Activated CD4-positive, alpha-beta T cell treated with anti-CD3 and anti-CD28 coated beads for 36 hours (primary cell): ENCODE results near the gene WDR5. TPM values are rescaled to one million over a fixed set of nuclear protein-coding genes. Genes with fewer than 3 reads are reported as not detected.
A peak's percentile ranks its signal among the peaks of the same experiment; 100 is the strongest.

Source experiments
- ATAC-seq: fragments of 200-7000 bp; cut with Tn5 transposase; one replicate; pipeline ENCODE4 v1.10.0; 2021; ENCODE audit warnings: mild to moderate bottlenecking, moderate library complexity
- CTCF ChIA-PET: fragments of 350-600 bp; sonication (Branson Sonifier 250); formaldehyde crosslinking; loops from one replicate; lab custom pipeline; 2021; ENCODE audit warnings: antibody characterized with exemption; lab: Charles Lee
- POLR2A ChIA-PET: fragments of 350-600 bp; sonication (Branson Sonifier 250); formaldehyde crosslinking; loops from one replicate; lab custom pipeline; 2021; ENCODE audit warnings: antibody characterized with exemption, inconsistent platforms; lab: Charles Lee
- DNase-seq: peaks from one replicate; pipeline ENCODE4 v3.0.0-alpha.2; 2020
- H3K27ac Mint-ChIP-seq: one replicate; pipeline ENCODE4 v1.8.0; 2021; ENCODE audit warnings: mixed read lengths
- H3K27me3 Mint-ChIP-seq: one replicate; pipeline ENCODE4 v1.8.0; 2021; ENCODE audit warnings: mixed read lengths
- H3K36me3 Mint-ChIP-seq: one replicate; pipeline ENCODE4 v1.8.0; 2021; ENCODE audit warnings: low read depth, mixed read lengths
- H3K4me1 Mint-ChIP-seq: one replicate; pipeline ENCODE4 v1.8.0; 2021; ENCODE audit warnings: mixed read lengths
- H3K4me3 Mint-ChIP-seq: one replicate; pipeline ENCODE4 v1.8.0; 2021; ENCODE audit warnings: mild to moderate bottlenecking, moderate library complexity, mixed read lengths
- H3K9me3 Mint-ChIP-seq: one replicate; pipeline ENCODE4 v1.8.0; 2021; ENCODE audit warnings: low read depth, mixed read lengths
- intact Hi-C, 2 experiments: fragments of 100-400 bp; cut with DNase I in 1 of 2; cut with micrococcal nuclease in 1 of 2; formaldehyde crosslinking; loops; one replicate each; pipeline versions ENCODE4 v1.14.2 to v1.15.1; 2022 to 2024; cut with DNase I, micrococcal nuclease
- total RNA-seq, 2 experiments: library from RNA; stranded (reverse); gene quantifications; one replicate each; pipeline ENCODE4 v1.2.3, GENCODE V29; 2021

Gene WDR5
- total RNA-seq, 2 experiments from 2014 or later: 51.4 to 59.2 TPM

GRCh38 chr9:134205672-134206310 is 69.9 kb downstream of the WDR5 start:
- no peak overlapping the region for H3K27ac Mint-ChIP-seq
- no peaks in the 10 kb centered on the region for H3K4me1 Mint-ChIP-seq
- H3K27me3 Mint-ChIP-seq: no peaks in the 10 kb centered on the region
- POLR2A ChIA-PET: no interaction called here
- intact Hi-C loops: no loop called here
- H3K9me3 Mint-ChIP-seq: peaks cover 6% of the 10 kb centered on the region
- H3K36me3 Mint-ChIP-seq: peaks cover 1% of the 10 kb centered on the region
- no peak overlapping the region for H3K4me3 Mint-ChIP-seq
- CTCF ChIA-PET: no interaction called here
- no peak for DNase-seq
- no peak for ATAC-seq

- ChIA-PET POLR2A (no interaction called here), CTCF (no interaction called here)
- H3K4me3 Mint-ChIP-seq: no peak overlapping the region
- DNase-seq (peak; percentile 27), ATAC-seq (peak; percentile 75)
- no peaks in the 10 kb centered on the region for H3K27me3 Mint-ChIP-seq
- H3K36me3 Mint-ChIP-seq: no peaks in the 10 kb centered on the region
- no peak overlapping the region for H3K27ac Mint-ChIP-seq
- intact Hi-C loops: no loop called here
- no peaks in the 10 kb centered on the region for H3K4me1 Mint-ChIP-seq
- H3K9me3 Mint-ChIP-seq: peaks cover 6% of the 10 kb centered on the region
Measured at GRCh38 chr9:134206311-134207300, 70.7 kb downstream of the WDR5 start.

- ChIA-PET CTCF (interaction anchor here (1.0 kb wide), 1 partner anchor 78 kb away, joined by 3 read pairs; no protein-coding TSS in a partner anchor), POLR2A (interaction anchor here (0.7 kb wide), 1 partner anchor 24 kb away, joined by 3 read pairs; no protein-coding TSS in a partner anchor)
- intact Hi-C loops: no loop called here
- ATAC-seq: no peak
- peaks cover 4% of the 10 kb centered on the region for H3K9me3 Mint-ChIP-seq
- no peaks in the 10 kb centered on the region for H3K36me3 Mint-ChIP-seq
- H3K27me3 Mint-ChIP-seq: no peaks in the 10 kb centered on the region
- no peaks in the 10 kb centered on the region for H3K4me1 Mint-ChIP-seq
- no peak for DNase-seq
- H3K4me3 Mint-ChIP-seq: no peak overlapping the region
- H3K27ac Mint-ChIP-seq: no peak overlapping the region
Measured at GRCh38 chr9:134208310-134208841, 72.5 kb downstream of the WDR5 start.

GRCh38 chr9:134208981-134209725 is 73.3 kb downstream of the WDR5 start:
- Mint-ChIP-seq H3K9me3 (no peaks in the 10 kb centered on the region), H3K27ac (no peak overlapping the region), H3K36me3 (no peaks in the 10 kb centered on the region), H3K4me1 (no peaks in the 10 kb centered on the region), H3K27me3 (no peaks in the 10 kb centered on the region), H3K4me3 (no peak overlapping the region)
- ATAC-seq (no peak), DNase-seq (no peak)
- intact Hi-C loops: no loop called here
- POLR2A ChIA-PET: no interaction called here
- CTCF ChIA-PET: interaction anchor here (1.0 kb wide), 1 partner anchor 77 kb away, joined by 3 read pairs; no protein-coding TSS in a partner anchor

Other genes starting within 250 kb of the WDR5 start
- gene VAV2, start 143.8 kb upstream of the WDR5 start, total RNA-seq: 1 to 10 TPM; 5.1 to 6.5 TPM
- 10 to 100 TPM; 15.1 to 18.0 TPM for gene BRD3OS, start 110.6 kb upstream of the WDR5 start, total RNA-seq
- 10 to 100 TPM; 33.8 to 39.2 TPM for gene BRD3, start 68.1 kb upstream of the WDR5 start, total RNA-seq
- gene RNU6ATAC, start 28.5 kb downstream of the WDR5 start, total RNA-seq: 10 to 100 TPM in 1 of 2 experiments, not detected in 1; 45.7 TPM
- 10 to 100 TPM; 17.6 to 20.9 TPM for gene RXRA, start 190.4 kb downstream of the WDR5 start, total RNA-seq